GM06990 (cell line): Measurements from ENCODE around the gene CMSS1.
"Not testable (repeated sequence)": the region's sequence is repeated elsewhere in the genome, so short reads cannot be mapped to it uniquely, and the experiment has no call there.

ENCODE experiments used
- DNase-seq: peaks from one replicate; pipeline ENCODE4 v3.0.0-alpha.2; 2011; ENCODE audit not compliant: insufficient read length; ENCODE audit errors: extremely low read depth
- H3K27me3 ChIP-seq: replicated peaks from 2 replicates; pipeline ENCODE4 v1.6.0; 2011; ENCODE audit warnings: low read length; ENCODE audit not compliant: control insufficient read depth, insufficient read depth
- H3K36me3 ChIP-seq: 2 replicates; pipeline ENCODE4 v1.5.1; 2011; ENCODE audit warnings: low read length; ENCODE audit not compliant: control insufficient read depth, insufficient read depth
- H3K4me3 ChIP-seq: replicated peaks from 2 replicates; pipeline ENCODE4 v1.5.1; 2011; ENCODE audit warnings: low read depth, mild to moderate bottlenecking, control low read depth, low read length
- TF ChIP-seq, protein P1 (sequence below): IDR thresholded peaks from 2 replicates; pipeline ENCODE4 v1.5.1; 2011; ENCODE audit warnings: low read length, control low read depth, mild to moderate bottlenecking, inconsistent platforms; ENCODE audit not compliant: insufficient read depth, poor library complexity, severe bottlenecking

Gene CMSS1

DNA sequence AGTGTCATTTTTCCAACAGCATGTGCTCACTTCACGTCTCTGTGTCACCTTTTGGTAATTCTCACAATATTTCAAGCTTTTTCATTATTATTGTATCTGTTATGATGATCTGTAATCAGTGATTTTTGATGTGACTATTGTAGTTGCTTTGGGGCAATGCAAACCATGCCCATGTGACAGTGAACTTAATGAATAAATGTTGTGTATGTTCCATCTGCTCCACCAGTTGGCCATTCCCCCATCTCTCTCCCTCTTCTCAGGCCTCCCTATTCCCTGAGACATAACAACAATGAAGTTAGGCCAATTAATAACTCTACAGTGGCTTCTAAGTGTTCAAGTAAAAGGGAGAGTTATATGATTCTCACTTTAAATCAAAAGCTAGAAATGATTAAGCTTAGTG lies 410.6 kb downstream of the CMSS1 start:
- Histone ChIP-seq H3K36me3 (no peaks in the 10 kb centered on the region), H3K4me3 (no peak overlapping the region), H3K27me3 (no peaks in the 10 kb centered on the region)
- TF ChIP-seq, protein P1, sequence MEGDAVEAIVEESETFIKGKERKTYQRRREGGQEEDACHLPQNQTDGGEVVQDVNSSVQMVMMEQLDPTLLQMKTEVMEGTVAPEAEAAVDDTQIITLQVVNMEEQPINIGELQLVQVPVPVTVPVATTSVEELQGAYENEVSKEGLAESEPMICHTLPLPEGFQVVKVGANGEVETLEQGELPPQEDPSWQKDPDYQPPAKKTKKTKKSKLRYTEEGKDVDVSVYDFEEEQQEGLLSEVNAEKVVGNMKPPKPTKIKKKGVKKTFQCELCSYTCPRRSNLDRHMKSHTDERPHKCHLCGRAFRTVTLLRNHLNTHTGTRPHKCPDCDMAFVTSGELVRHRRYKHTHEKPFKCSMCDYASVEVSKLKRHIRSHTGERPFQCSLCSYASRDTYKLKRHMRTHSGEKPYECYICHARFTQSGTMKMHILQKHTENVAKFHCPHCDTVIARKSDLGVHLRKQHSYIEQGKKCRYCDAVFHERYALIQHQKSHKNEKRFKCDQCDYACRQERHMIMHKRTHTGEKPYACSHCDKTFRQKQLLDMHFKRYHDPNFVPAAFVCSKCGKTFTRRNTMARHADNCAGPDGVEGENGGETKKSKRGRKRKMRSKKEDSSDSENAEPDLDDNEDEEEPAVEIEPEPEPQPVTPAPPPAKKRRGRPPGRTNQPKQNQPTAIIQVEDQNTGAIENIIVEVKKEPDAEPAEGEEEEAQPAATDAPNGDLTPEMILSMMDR = no peak
- DNase-seq = no peak

DNA sequence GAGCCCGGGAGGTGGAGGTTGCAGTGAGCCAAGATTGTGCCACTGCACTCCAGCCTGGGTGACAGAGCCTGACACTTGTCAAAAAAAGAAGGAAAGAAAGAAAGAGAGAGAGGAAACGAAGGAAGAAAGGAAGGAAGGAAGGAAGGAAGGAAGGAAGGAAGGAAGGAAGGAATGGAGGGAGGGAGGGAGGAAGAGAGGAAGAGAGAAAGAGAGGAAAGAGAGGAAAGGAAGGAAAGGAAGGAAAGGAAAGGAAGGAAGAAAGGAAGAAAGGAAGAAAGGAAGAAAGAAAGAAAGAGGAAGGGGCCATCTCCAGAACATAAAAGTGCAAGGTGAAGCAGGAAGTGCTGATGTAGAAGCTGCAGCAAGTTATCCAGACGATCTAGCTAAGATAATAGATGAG lies 411.5 kb downstream of the CMSS1 start:
- not testable (repeated sequence) for H3K36me3 ChIP-seq, H3K27me3 ChIP-seq, H3K4me3 ChIP-seq, DNase-seq

DNA sequence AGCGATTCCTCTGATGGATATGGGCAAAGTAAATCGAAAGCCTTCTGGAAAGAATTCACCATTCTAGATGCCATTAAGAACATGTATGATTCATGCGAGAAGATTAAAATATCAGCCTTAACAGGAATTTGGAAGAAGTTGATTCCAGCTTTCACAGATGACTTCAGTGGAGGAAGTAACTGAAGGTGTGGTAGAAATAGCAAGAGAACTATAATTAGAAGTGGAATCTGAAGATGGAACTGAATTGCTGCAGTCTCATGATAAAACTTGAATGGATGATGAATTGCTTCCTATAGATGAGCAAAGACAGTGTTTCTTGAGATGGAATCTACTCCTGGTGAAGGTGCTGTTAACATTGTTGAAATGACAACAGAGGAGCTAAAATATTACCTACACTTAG lies 413.0 kb downstream of the CMSS1 start:
- H3K4me3 ChIP-seq = no peak overlapping the region
- TF ChIP-seq, protein P1 = no peak
- no peak for DNase-seq
- no peaks in the 10 kb centered on the region for H3K36me3 ChIP-seq
- H3K27me3 ChIP-seq = no peaks in the 10 kb centered on the region
